Upper lobe of left lung (tissue), 6 donors: Measurements from ENCODE around the gene NCKIPSD. TPM values are rescaled to one million over a fixed set of nuclear protein-coding genes. Genes with fewer than 3 reads are reported as not detected.

Source experiments
- ATAC-seq, 2 donors: fragments of 200-7000 bp; cut with Tn5 transposase; one replicate each; pipeline ENCODE4 v1.9.1; 2022; ENCODE audit warnings: mild to moderate bottlenecking in 2 of 2, moderate library complexity in 2 of 2; ENCODE audit not compliant: low FRiP score in 2 of 2
- DNase-seq, 2 donors: peaks; one replicate each; pipeline ENCODE4 v3.0.0-alpha.2; 2019 to 2020
- H3K27ac ChIP-seq, 4 donors: fragments of 200-600 bp; sonication (generic); one replicate each; pipeline ENCODE4 v1.5.1; 2016 to 2019
- H3K27me3 ChIP-seq, 4 donors: fragments of 200-600 bp; sonication (generic); one replicate each; pipeline ENCODE4 v1.5.1; 2017 to 2019
- H3K36me3 ChIP-seq, 4 donors: fragments of 200-600 bp; sonication (generic); one replicate each; pipeline ENCODE4 v1.5.1; 2016 to 2019
- H3K4me1 ChIP-seq, 4 donors: fragments of 200-600 bp; sonication (generic); one replicate each; pipeline ENCODE4 v1.5.1; 2018 to 2019
- H3K4me3 ChIP-seq, 4 donors: fragments of 200-600 bp; sonication (generic); one replicate each; pipeline ENCODE4 v1.5.1; 2017 to 2019; ENCODE audit warnings: mild to moderate bottlenecking in 2 of 4, moderate library complexity in 1 of 4
- H3K9me3 ChIP-seq, 4 donors: fragments of 200-600 bp; sonication (generic); one replicate each; pipeline ENCODE4 v1.5.1; 2018 to 2019
- EP300 ChIP-seq, 4 donors: sonication (generic); formaldehyde crosslinking; IDR thresholded peaks; one replicate each; pipeline ENCODE4 v1.5.1; 2017; ENCODE audit warnings: antibody characterized with exemption in 4 of 4, control low read depth in 2 of 4
- POLR2A ChIP-seq, 4 donors: fragments of 450-650 bp; IDR thresholded peaks; one replicate each; pipeline ENCODE4 v1.5.1; 2016 to 2017; ENCODE audit warnings: antibody characterized with exemption in 4 of 4, mild to moderate bottlenecking in 2 of 4
- POLR2AphosphoS5 ChIP-seq, 2 donors: sonication (generic); formaldehyde crosslinking; IDR thresholded peaks; one replicate each; pipeline ENCODE4 v1.5.1; 2017; ENCODE audit warnings: antibody characterized with exemption in 2 of 2
- WGBS, 2 donors: methylation state at CpG; one replicate each; pipeline ENCODE4 v1.1.5; 2017 to 2018; 5-methylcytosine and 5-hydroxymethylcytosine counted together
- total RNA-seq, 6 donors: library from RNA; depleted of rRNA in 4 of 6; stranded (reverse); fragments of >200 nt in 4 of 6; gene quantifications; one replicate each; pipeline versions ENCODE4 v1.1.0 to v1.2.1, GENCODE V29; 2016 to 2021
- TF ChIP-seq, protein P1 (sequence below), 6 experiments: fragments of 450-650 bp in 4 of 6; fragments of 200-600 bp in 2 of 6; sonication (generic) in 2 of 6; IDR thresholded peaks; one replicate each; pipeline ENCODE4 v1.5.1; 2016 to 2019; ENCODE audit warnings: antibody characterized with exemption in 6 of 6
- donor health status: DM: no; HTN: no; CAD: no; lungs with moderate emphysema.
- donor health status: DM: no; HTN: yes; CAD: no; lungs with severe emphysema.

NCKIPSD gene
- total RNA-seq, 6 donors from 2014 or later: 17.8 to 55.5 (median 21.8) TPM

GRCh38 chr3:48678056-48678455, 7.7 kb downstream of the NCKIPSD start:
- TF ChIP-seq, protein P1, sequence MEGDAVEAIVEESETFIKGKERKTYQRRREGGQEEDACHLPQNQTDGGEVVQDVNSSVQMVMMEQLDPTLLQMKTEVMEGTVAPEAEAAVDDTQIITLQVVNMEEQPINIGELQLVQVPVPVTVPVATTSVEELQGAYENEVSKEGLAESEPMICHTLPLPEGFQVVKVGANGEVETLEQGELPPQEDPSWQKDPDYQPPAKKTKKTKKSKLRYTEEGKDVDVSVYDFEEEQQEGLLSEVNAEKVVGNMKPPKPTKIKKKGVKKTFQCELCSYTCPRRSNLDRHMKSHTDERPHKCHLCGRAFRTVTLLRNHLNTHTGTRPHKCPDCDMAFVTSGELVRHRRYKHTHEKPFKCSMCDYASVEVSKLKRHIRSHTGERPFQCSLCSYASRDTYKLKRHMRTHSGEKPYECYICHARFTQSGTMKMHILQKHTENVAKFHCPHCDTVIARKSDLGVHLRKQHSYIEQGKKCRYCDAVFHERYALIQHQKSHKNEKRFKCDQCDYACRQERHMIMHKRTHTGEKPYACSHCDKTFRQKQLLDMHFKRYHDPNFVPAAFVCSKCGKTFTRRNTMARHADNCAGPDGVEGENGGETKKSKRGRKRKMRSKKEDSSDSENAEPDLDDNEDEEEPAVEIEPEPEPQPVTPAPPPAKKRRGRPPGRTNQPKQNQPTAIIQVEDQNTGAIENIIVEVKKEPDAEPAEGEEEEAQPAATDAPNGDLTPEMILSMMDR (IDR thresholded peaks at IDR 0.05): no peak
- no peak for TF ChIP-seq EP300 (IDR thresholded peaks at IDR 0.05)
- no peak for TF ChIP-seq POLR2A (IDR thresholded peaks at IDR 0.05)
- no peak for TF ChIP-seq POLR2AphosphoS5 (IDR thresholded peaks at IDR 0.05)
- no peaks in the 10 kb centered on the region for H3K9me3 ChIP-seq
- ATAC-seq: no peak
- H3K27me3 ChIP-seq: no peaks in the 10 kb centered on the region
- no peak overlapping the region for H3K4me3 ChIP-seq
- no peak overlapping the region for H3K27ac ChIP-seq
- DNase-seq: no peak
- H3K4me1 ChIP-seq: peaks cover 0 to 1% (median under 1%) of the 10 kb centered on the region in 4 donors
- WGBS, 2 donors: 71 to 78% methylated on average over 4 of the region's 4 CpGs
- H3K36me3 ChIP-seq: peaks cover 13 to 73% (median 40%) of the 10 kb centered on the region in 4 donors

- ATAC-seq: peak in 1 of 2 donors; percentile 24
- H3K9me3 ChIP-seq: no peaks in the 10 kb centered on the region
- H3K27ac ChIP-seq: no peak overlapping the region
- no peak overlapping the region for H3K4me3 ChIP-seq
- H3K36me3 ChIP-seq: peaks cover 0 to 54% (median 13%) of the 10 kb centered on the region in 4 donors
- no peaks in the 10 kb centered on the region for H3K4me1 ChIP-seq
- no peak for DNase-seq
- TF ChIP-seq POLR2AphosphoS5 (IDR thresholded peaks at IDR 0.05): no peak
- TF ChIP-seq, protein P1 (IDR thresholded peaks at IDR 0.05): no peak
- TF ChIP-seq POLR2A (IDR thresholded peaks at IDR 0.05): no peak
- no peak for TF ChIP-seq EP300 (IDR thresholded peaks at IDR 0.05)
- WGBS, 2 donors: 88% methylated on average over 2 of the region's 9 CpGs; no CpG with 5 or more reads in 1 of the 2 donors
- no peaks in the 10 kb centered on the region for H3K27me3 ChIP-seq
Measured at GRCh38 chr3:48674505-48674904, 11.2 kb downstream of the NCKIPSD start.

GRCh38 chr3:48672522-48672921, 13.2 kb downstream of the NCKIPSD start:
- no peak for ATAC-seq
- no peak for DNase-seq
- Histone ChIP-seq H3K27me3 (no peaks in the 10 kb centered on the region), H3K36me3 (peaks cover 0 to 34% (median 4%) of the 10 kb centered on the region in 4 donors), H3K4me1 (no peaks in the 10 kb centered on the region), H3K9me3 (no peaks in the 10 kb centered on the region), H3K27ac (no peak overlapping the region), H3K4me3 (no peak overlapping the region)
- 59 to 64% methylated on average over 1 of the region's 1 CpG for WGBS, 2 donors
- TF ChIP-seq, protein P1 (IDR thresholded peaks at IDR 0.05): no peak
- TF ChIP-seq POLR2A (IDR thresholded peaks at IDR 0.05): no peak
- no peak for TF ChIP-seq EP300 (IDR thresholded peaks at IDR 0.05)
- no peak for TF ChIP-seq POLR2AphosphoS5 (IDR thresholded peaks at IDR 0.05)

- DNase-seq (no peak), ATAC-seq (no peak)
- Histone ChIP-seq H3K4me1 (peaks cover 20 to 37% (median 29%) of the 10 kb centered on the region in 4 donors), H3K9me3 (no peaks in the 10 kb centered on the region), H3K4me3 (no peak overlapping the region), H3K36me3 (no peaks in the 10 kb centered on the region), H3K27ac (no peak overlapping the region), H3K27me3 (peaks cover 0 to 31% (median 8%) of the 10 kb centered on the region in 4 donors)
- TF ChIP-seq, protein P1 (IDR thresholded peaks at IDR 0.05): no peak
- no peak for TF ChIP-seq POLR2A (IDR thresholded peaks at IDR 0.05)
- TF ChIP-seq POLR2AphosphoS5 (IDR thresholded peaks at IDR 0.05): no peak
- no peak for TF ChIP-seq EP300 (IDR thresholded peaks at IDR 0.05)
- WGBS, 2 donors: 84 to 98% methylated on average over 3 to 4 of the region's 4 CpGs
Measured at GRCh38 chr3:48664929-48665328, 20.8 kb downstream of the NCKIPSD start.

- Histone ChIP-seq H3K27me3 (peaks cover 0 to 33% (median 8%) of the 10 kb centered on the region in 4 donors), H3K4me1 (peaks cover 20 to 37% (median 29%) of the 10 kb centered on the region in 4 donors), H3K27ac (peak overlapping the region in 1 of 4 donors; percentile 58), H3K36me3 (no peaks in the 10 kb centered on the region), H3K4me3 (peak overlapping the region in 1 of 4 donors; percentile 55), H3K9me3 (no peaks in the 10 kb centered on the region)
- ATAC-seq (no peak), DNase-seq (no peak)
- 64 to 70% methylated on average over 10 to 11 of the region's 11 CpGs for WGBS, 2 donors
- no peak for TF ChIP-seq EP300 (IDR thresholded peaks at IDR 0.05)
- TF ChIP-seq, protein P1 (IDR thresholded peaks at IDR 0.05): peak in 1 of 6 experiments; percentile 17
Measured at GRCh38 chr3:48664313-48664644, 21.4 kb downstream of the NCKIPSD start.
